SK-N-SH (cell line): ENCODE measurements around the gene CRK.

ENCODE experiments used
- CTCF ChIP-seq: fragments of 200-600 bp; sonication (generic); IDR thresholded peaks from 2 replicates; pipeline ENCODE4 v1.6.1; 2017; ENCODE audit warnings: antibody characterized with exemption, mild to moderate bottlenecking, moderate library complexity
- ELF1 ChIP-seq: IDR thresholded peaks from 2 replicates; pipeline ENCODE4 v1.4.0; 2012
- GABPA ChIP-seq: IDR thresholded peaks from 2 replicates; pipeline ENCODE4 v1.4.0; 2012; ENCODE audit warnings: low read depth, mild to moderate bottlenecking
- JUND ChIP-seq: IDR thresholded peaks from 2 replicates; pipeline ENCODE4 v1.4.0; 2012
- NRF1 ChIP-seq: IDR thresholded peaks from 2 replicates; pipeline ENCODE4 v1.6.1; 2012; ENCODE audit warnings: low read depth, mild to moderate bottlenecking, low read length

GRCh38 chr17:1452836-1453235 lies 3.2 kb downstream of the CRK start:
- no peak for TF ChIP-seq CTCF
- TF ChIP-seq JUND: no peak
- TF ChIP-seq GABPA: no peak
- no peak for TF ChIP-seq ELF1
- TF ChIP-seq NRF1: no peak
